ENCODE data around the gene TSC22D1. TPM values are rescaled to one million over a fixed set of nuclear protein-coding genes. Genes with fewer than 3 reads are reported as not detected.

Gene TSC22D1
- polyA plus RNA-seq, 3 donors from 2014 or later, result 11.5 to 13.3 (median 12.1) TPM

GRCh38 chr13:44417876-44418275, 158.3 kb downstream of the TSC22D1 start:
- H3K4me3 Mint-ChIP-seq, result no peak overlapping the region
- no peaks in the 10 kb centered on the region for H3K36me3 Mint-ChIP-seq
- no peak overlapping the region for H3K27ac Mint-ChIP-seq
- H3K4me1 Mint-ChIP-seq, result no peaks in the 10 kb centered on the region
- peaks cover 0 to 3% (median 1%) of the 10 kb centered on the region in 3 donors for H3K27me3 Mint-ChIP-seq (ENCODE audit: low read depth in 3 of 3)
- no peak for DNase-seq
- H3K9me3 Mint-ChIP-seq, result no peaks in the 10 kb centered on the region

GRCh38 chr13:44417446-44417845, 158.7 kb downstream of the TSC22D1 start:
- H3K27ac Mint-ChIP-seq, result no peak overlapping the region
- no peaks in the 10 kb centered on the region for H3K9me3 Mint-ChIP-seq
- no peak overlapping the region for H3K4me3 Mint-ChIP-seq
- no peaks in the 10 kb centered on the region for H3K4me1 Mint-ChIP-seq
- H3K36me3 Mint-ChIP-seq, result no peaks in the 10 kb centered on the region
- peaks cover 1 to 5% (median 2%) of the 10 kb centered on the region in 3 donors for H3K27me3 Mint-ChIP-seq (ENCODE audit: low read depth in 3 of 3)
- no peak for DNase-seq

- H3K4me1 Mint-ChIP-seq, result peaks cover 0 to 6% of the 10 kb centered on the region in 2 donors
- no peak overlapping the region for H3K27ac Mint-ChIP-seq
- H3K27me3 Mint-ChIP-seq (ENCODE audit: low read depth in 3 of 3), result peaks cover 1 to 7% (median 2%) of the 10 kb centered on the region in 3 donors
- no peaks in the 10 kb centered on the region for H3K9me3 Mint-ChIP-seq
- H3K36me3 Mint-ChIP-seq, result no peaks in the 10 kb centered on the region
- no peak for DNase-seq
- no peak overlapping the region for H3K4me3 Mint-ChIP-seq
Measured at GRCh38 chr13:44416744-44417143, 159.4 kb downstream of the TSC22D1 start.

DNA sequence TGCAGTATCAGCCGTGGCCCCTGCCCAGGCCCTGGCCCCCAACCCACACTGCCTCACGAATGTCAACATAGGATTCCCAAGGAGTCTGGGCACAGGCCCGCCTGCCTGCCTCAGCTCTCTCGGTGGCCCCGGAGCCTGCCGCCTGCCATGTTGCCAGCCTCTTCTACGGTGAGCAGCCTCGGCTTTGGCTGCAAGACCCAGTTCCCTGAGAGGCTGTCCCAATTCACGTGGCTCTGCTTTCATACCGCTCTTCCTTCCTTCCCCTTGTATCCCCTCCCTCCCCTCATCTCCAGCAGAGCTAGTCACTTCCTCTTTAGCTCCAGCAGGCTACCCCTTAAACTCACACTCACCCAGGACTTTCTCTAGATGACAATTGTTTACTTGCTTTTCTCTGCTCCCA, 159.8 kb downstream of the TSC22D1 start:
- Mint-ChIP-seq H3K4me3 (no peak overlapping the region), H3K4me1 (peaks cover 0 to 6% of the 10 kb centered on the region in 2 donors), H3K27ac (no peak overlapping the region)

DNA sequence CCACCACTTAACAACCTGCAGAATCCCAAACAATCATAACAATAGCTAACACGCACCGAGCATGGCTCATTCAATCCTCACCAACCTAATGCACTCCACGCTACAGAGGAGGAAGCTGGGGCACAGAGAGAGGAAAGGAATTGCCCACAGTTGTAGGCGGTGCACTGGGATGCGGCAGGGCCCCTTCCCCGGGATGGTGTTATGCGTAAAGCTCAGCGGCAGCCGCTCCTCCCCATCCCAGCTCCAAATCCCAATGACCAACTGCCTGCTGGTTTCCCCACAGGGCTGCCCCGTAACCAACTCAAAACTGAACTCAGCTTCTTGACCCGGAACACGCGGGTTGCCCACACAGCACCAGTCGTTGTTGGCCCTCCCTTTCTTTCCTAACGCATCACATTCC, 160.3 kb downstream of the TSC22D1 start:
- Mint-ChIP-seq H3K27me3 (ENCODE audit: low read depth in 3 of 3) (peaks cover 1 to 4% (median 2%) of the 10 kb centered on the region in 3 donors), H3K4me3 (no peak overlapping the region), H3K9me3 (no peaks in the 10 kb centered on the region)

More for the DNA sequence above, 159.8 kb downstream of the TSC22D1 start:
- no peak for DNase-seq
- no peaks in the 10 kb centered on the region for H3K9me3 Mint-ChIP-seq
- peaks cover 1 to 7% (median 2%) of the 10 kb centered on the region in 3 donors for H3K27me3 Mint-ChIP-seq (ENCODE audit: low read depth in 3 of 3)
- H3K36me3 Mint-ChIP-seq, result no peaks in the 10 kb centered on the region

DNA sequence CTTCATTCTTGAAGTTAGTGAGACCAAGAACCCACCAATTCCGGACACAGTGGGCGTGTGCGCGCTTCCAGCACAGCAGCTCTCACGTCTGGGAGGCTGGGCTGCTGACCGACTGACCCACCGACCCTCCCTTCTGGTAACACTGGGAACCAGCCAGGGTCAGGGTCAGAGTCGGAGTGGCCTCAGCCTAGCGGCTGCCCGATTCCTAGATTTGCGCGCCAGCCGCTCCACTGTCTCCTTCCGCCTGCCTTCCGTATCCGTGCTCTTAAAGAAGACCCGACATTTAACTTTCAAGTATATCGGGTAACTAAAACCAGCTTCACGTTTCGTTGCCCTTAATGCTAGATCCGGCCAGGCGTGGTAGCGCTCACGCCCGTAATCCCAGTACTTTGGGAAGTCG, 161.4 kb downstream of the TSC22D1 start:
- Mint-ChIP-seq H3K27me3 (ENCODE audit: low read depth in 3 of 3) (peaks cover 1 to 4% (median 2%) of the 10 kb centered on the region in 3 donors), H3K4me1 (peaks cover 0 to 6% of the 10 kb centered on the region in 2 donors), H3K36me3 (no peaks in the 10 kb centered on the region), H3K9me3 (no peaks in the 10 kb centered on the region), H3K27ac (no peak overlapping the region), H3K4me3 (peak overlapping the region in 1 of 5 donors; percentile 79)
- no peak for DNase-seq

More for the DNA sequence above, 160.3 kb downstream of the TSC22D1 start:
- H3K27ac Mint-ChIP-seq, result no peak overlapping the region
- no peak for DNase-seq
- H3K4me1 Mint-ChIP-seq, result peaks cover 0 to 6% of the 10 kb centered on the region in 2 donors
- H3K36me3 Mint-ChIP-seq, result no peaks in the 10 kb centered on the region

DNA sequence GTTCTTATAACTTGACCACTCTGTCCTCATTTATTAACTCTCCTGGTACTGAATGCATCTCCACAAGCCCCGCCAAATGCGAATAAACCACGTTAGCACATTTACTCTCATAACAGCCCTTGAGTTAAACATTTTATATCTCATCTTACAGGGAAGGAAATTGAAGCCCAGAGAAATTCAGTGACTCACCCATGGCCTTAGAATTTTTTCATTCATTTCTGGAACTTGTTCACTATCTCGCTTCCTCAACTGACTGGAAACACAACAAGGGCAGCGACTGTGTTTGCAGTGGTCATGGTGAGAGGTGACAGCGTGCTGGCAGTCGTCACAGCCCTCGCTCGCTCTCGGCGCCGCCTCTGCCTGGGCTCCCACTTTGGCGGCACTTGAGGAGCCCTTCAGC, 163.0 kb downstream of the TSC22D1 start:
- Mint-ChIP-seq H3K4me1 (peaks cover 0 to 6% of the 10 kb centered on the region in 2 donors), H3K27me3 (ENCODE audit: low read depth in 3 of 3) (peaks cover 2 to 6% (median 2%) of the 10 kb centered on the region in 3 donors), H3K36me3 (no peaks in the 10 kb centered on the region), H3K4me3 (no peak overlapping the region), H3K27ac (no peak overlapping the region), H3K9me3 (no peaks in the 10 kb centered on the region)
- no peak for DNase-seq

- no peaks in the 10 kb centered on the region for H3K36me3 Mint-ChIP-seq
Measured at GRCh38 chr13:44412346-44412935, 163.7 kb downstream of the TSC22D1 start.

GRCh38 chr13:44411841-44412240, 164.3 kb downstream of the TSC22D1 start:
- Mint-ChIP-seq H3K36me3 (no peaks in the 10 kb centered on the region), H3K4me1 (peaks cover 0 to 6% of the 10 kb centered on the region in 2 donors), H3K27me3 (ENCODE audit: low read depth in 3 of 3) (peaks cover 2 to 8% (median 2%) of the 10 kb centered on the region in 3 donors), H3K4me3 (no peak overlapping the region), H3K27ac (peak overlapping the region in 2 of 6 donors; percentile 18 to 60), H3K9me3 (no peaks in the 10 kb centered on the region)
- no peak for DNase-seq

More at GRCh38 chr13:44412346-44412935, 163.7 kb downstream of the TSC22D1 start:
- Mint-ChIP-seq H3K9me3 (no peaks in the 10 kb centered on the region), H3K4me3 (no peak overlapping the region), H3K4me1 (peaks cover 0 to 6% of the 10 kb centered on the region in 2 donors), H3K27me3 (ENCODE audit: low read depth in 3 of 3) (peaks cover 2 to 6% (median 2%) of the 10 kb centered on the region in 3 donors), H3K27ac (peak overlapping the region in 1 of 6 donors; percentile 60)
- DNase-seq, result no peak

DNA sequence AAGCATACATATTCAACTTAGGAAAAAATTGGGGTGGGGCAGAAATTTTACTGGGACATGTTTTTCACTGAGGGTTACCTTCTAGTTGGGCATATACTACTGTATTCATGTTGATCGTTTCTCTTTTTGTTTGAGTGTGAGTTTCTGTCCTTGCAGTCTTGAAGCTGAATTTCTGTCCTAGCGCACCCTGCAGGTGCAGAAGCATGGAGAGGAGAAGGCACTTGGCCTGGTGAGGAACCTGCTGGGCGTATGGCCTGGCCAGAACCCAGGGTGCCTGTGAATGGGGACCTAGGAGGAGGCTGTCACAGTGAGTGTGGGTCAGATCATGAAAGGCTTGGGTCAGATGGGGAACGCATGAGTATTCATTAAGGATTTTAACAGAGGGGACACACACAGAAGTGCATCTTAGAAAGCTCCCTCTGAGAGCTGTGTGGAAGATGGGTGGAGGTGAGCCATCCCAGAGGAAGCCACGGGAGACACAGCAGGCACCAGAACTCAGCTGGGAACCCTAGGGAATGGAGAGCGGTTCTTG, 165.7 kb downstream of the TSC22D1 start:
- no peak for DNase-seq
- H3K4me3 Mint-ChIP-seq, result no peak overlapping the region
- H3K9me3 Mint-ChIP-seq, result peaks cover 0 to 2% (median 0%) of the 10 kb centered on the region in 6 donors
- peak overlapping the region in 1 of 6 donors; percentile 18 for H3K27ac Mint-ChIP-seq
- H3K36me3 Mint-ChIP-seq, result no peaks in the 10 kb centered on the region
- peaks cover 1 to 8% (median 2%) of the 10 kb centered on the region in 3 donors for H3K27me3 Mint-ChIP-seq (ENCODE audit: low read depth in 3 of 3)
- H3K4me1 Mint-ChIP-seq, result peaks cover 0 to 6% of the 10 kb centered on the region in 2 donors

DNA sequence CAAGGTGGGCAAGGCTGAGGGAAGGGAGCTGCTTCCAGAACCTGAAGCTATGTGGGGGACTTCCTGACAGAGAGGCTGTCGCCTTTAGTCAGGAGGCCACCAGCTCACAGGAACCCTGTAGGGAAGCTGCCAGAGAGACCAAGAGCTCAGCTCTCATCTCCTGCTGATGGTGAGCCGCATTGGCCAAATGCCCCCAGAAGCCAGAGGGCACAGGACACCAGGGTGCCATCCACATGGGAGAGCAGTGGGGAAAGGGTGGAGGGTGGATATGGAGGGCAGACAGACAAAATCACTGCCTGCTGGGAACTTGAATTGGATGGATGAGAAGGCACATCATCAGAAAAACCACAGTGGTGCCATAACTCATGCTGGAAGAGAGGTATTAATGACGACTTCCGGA, 166.5 kb downstream of the TSC22D1 start:
- DNase-seq, result no peak
- peaks cover 0 to 6% of the 10 kb centered on the region in 2 donors for H3K4me1 Mint-ChIP-seq
- H3K9me3 Mint-ChIP-seq, result peaks cover 0 to 2% (median 0%) of the 10 kb centered on the region in 6 donors
- H3K36me3 Mint-ChIP-seq, result no peaks in the 10 kb centered on the region
- H3K27me3 Mint-ChIP-seq (ENCODE audit: low read depth in 3 of 3), result peaks cover 2 to 8% (median 3%) of the 10 kb centered on the region in 3 donors
- H3K4me3 Mint-ChIP-seq, result no peak overlapping the region
- H3K27ac Mint-ChIP-seq, result no peak overlapping the region

- DNase-seq, result no peak
- no peaks in the 10 kb centered on the region for H3K36me3 Mint-ChIP-seq
- H3K4me3 Mint-ChIP-seq, result no peak overlapping the region
- peaks cover 0 to 2% (median 0%) of the 10 kb centered on the region in 6 donors for H3K9me3 Mint-ChIP-seq
- peaks cover 2 to 10% (median 4%) of the 10 kb centered on the region in 3 donors for H3K27me3 Mint-ChIP-seq (ENCODE audit: low read depth in 3 of 3)
- H3K4me1 Mint-ChIP-seq, result peaks cover 0 to 6% of the 10 kb centered on the region in 2 donors
- no peak overlapping the region for H3K27ac Mint-ChIP-seq
Measured at GRCh38 chr13:44407891-44408290, 168.2 kb downstream of the TSC22D1 start.

- Mint-ChIP-seq H3K9me3 (peaks cover 0 to 2% (median 0%) of the 10 kb centered on the region in 6 donors), H3K27ac (no peak overlapping the region), H3K4me3 (no peak overlapping the region), H3K36me3 (no peaks in the 10 kb centered on the region), H3K27me3 (ENCODE audit: low read depth in 3 of 3) (peaks cover 0 to 9% (median 4%) of the 10 kb centered on the region in 3 donors), H3K4me1 (peaks cover 0 to 6% of the 10 kb centered on the region in 2 donors)
- DNase-seq, result no peak
Measured at GRCh38 chr13:44407379-44407778, 168.8 kb downstream of the TSC22D1 start.

GRCh38 chr13:44406617-44407016, 169.5 kb downstream of the TSC22D1 start:
- Mint-ChIP-seq H3K9me3 (peaks cover 0 to 2% (median 0%) of the 10 kb centered on the region in 6 donors), H3K4me1 (no peaks in the 10 kb centered on the region), H3K27ac (no peak overlapping the region), H3K27me3 (ENCODE audit: low read depth in 3 of 3) (peaks cover 0 to 6% (median 5%) of the 10 kb centered on the region in 3 donors), H3K4me3 (no peak overlapping the region), H3K36me3 (no peaks in the 10 kb centered on the region)
- DNase-seq, result no peak

Measured in immature natural killer cell (primary cell).